ENCODE results near the gene ZFPM1.

DNA sequence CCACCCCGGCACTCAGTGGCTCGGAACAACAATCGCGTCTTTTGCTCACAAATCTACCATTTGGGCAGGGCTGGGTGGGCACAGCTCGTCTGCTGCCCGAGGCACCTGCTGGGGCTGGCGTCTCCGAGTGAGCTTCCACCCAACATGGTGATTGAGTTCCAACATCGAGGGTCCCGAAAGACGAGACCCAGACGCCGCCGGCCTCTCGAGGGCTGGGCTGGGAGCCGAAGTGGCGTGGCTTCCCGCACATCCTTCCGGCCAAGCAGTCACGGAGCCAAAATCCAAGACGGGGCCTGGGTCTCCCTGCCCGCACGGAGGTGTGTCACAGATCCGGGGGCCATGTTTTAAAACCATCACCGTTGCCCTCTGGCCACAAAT lies 7.5 kb upstream of the ZFPM1 start:
- no peak for TF ChIP-seq HDAC2 (IDR thresholded peaks at IDR 0.05; ENCODE audit: borderline replicate concordance in 1 of 2, low read depth in 2 of 2, low read length in 2 of 2)
- TF ChIP-seq, protein P1, sequence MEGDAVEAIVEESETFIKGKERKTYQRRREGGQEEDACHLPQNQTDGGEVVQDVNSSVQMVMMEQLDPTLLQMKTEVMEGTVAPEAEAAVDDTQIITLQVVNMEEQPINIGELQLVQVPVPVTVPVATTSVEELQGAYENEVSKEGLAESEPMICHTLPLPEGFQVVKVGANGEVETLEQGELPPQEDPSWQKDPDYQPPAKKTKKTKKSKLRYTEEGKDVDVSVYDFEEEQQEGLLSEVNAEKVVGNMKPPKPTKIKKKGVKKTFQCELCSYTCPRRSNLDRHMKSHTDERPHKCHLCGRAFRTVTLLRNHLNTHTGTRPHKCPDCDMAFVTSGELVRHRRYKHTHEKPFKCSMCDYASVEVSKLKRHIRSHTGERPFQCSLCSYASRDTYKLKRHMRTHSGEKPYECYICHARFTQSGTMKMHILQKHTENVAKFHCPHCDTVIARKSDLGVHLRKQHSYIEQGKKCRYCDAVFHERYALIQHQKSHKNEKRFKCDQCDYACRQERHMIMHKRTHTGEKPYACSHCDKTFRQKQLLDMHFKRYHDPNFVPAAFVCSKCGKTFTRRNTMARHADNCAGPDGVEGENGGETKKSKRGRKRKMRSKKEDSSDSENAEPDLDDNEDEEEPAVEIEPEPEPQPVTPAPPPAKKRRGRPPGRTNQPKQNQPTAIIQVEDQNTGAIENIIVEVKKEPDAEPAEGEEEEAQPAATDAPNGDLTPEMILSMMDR (IDR thresholded peaks at IDR 0.05; ENCODE audit: control extremely low read depth in 1 of 3, insufficient read depth in 1 of 3, low read depth in 1 of 3, low read length in 3 of 3), result no peak
- no peak for TF ChIP-seq POLR2A (IDR thresholded peaks at IDR 0.05; ENCODE audit: control extremely low read depth in 1 of 2, low read depth in 2 of 2, low read length in 2 of 2)
